MG63 (cell line): ENCODE results near the gene EDN1. TPM values are rescaled to one million over a fixed set of nuclear protein-coding genes. Genes with fewer than 3 reads are reported as not detected.
"Not testable (repeated sequence)": the region's sequence is repeated elsewhere in the genome, so short reads cannot be mapped to it uniquely, and the experiment has no call there.

Experiments used
- DNase-seq: peaks from one replicate; pipeline ENCODE4 v3.0.0-alpha.2; 2020
- H3K27me3 ChIP-seq: fragments of 250-450 bp; sonication (Bioruptor Pico); 2 replicates; pipeline ENCODE4 v1.5.1; 2020; ENCODE audit warnings: mild to moderate bottlenecking, moderate library complexity
- H3K36me3 ChIP-seq: fragments of 250-450 bp; sonication (Bioruptor Pico); 2 replicates; pipeline ENCODE4 v1.5.1; 2020; ENCODE audit warnings: mild to moderate bottlenecking, moderate library complexity
- H3K4me3 ChIP-seq: fragments of 250-450 bp; sonication (Bioruptor Pico); 2 replicates; pipeline ENCODE4 v1.5.1; 2020; ENCODE audit warnings: mild to moderate bottlenecking, moderate library complexity
- H3K9me3 ChIP-seq: fragments of 250-450 bp; sonication (Bioruptor Pico); 2 replicates; pipeline ENCODE4 v1.5.1; 2020; ENCODE audit warnings: mild to moderate bottlenecking, moderate library complexity
- total RNA-seq: library from RNA; depleted of rRNA; stranded (reverse); fragments of >200 nt; shearing (Covaris generic); gene quantifications from 2 replicates; pipeline ENCODE4 v1.2.3, GENCODE V29; 2014; ENCODE audit warnings: low replicate concordance

Gene EDN1
- total RNA-seq, 1 experiment from 2014 or later, result 26.8 TPM

DNA sequence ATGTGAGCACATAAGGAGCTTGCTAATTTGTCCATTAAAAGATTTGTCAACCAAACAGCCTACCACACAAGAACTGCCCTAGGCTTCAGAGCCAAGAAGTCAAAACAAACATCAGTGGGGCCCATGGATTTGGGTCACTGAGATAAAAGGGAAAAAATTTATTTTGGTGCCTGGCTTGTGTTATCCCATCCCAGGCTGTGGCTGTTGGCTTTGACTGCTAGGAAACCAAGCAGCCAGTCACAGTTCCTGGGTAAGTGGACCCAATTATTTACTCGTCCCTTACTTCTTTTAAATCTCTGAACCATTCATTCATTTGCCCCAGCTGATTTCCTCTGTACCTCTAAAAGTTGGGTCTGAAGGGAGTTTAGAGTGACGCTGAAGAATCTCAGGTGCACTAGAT lies 41.3 kb downstream of the EDN1 start:
- no peak for DNase-seq
- 0 out of 2 replicates have a peak, but pooled peaks cover 4% of the 10 kb centered on the region for H3K9me3 ChIP-seq
- H3K27me3 ChIP-seq, result no peaks in the 10 kb centered on the region
- no peaks in the 10 kb centered on the region for H3K36me3 ChIP-seq
- no peak overlapping the region for H3K4me3 ChIP-seq

DNA sequence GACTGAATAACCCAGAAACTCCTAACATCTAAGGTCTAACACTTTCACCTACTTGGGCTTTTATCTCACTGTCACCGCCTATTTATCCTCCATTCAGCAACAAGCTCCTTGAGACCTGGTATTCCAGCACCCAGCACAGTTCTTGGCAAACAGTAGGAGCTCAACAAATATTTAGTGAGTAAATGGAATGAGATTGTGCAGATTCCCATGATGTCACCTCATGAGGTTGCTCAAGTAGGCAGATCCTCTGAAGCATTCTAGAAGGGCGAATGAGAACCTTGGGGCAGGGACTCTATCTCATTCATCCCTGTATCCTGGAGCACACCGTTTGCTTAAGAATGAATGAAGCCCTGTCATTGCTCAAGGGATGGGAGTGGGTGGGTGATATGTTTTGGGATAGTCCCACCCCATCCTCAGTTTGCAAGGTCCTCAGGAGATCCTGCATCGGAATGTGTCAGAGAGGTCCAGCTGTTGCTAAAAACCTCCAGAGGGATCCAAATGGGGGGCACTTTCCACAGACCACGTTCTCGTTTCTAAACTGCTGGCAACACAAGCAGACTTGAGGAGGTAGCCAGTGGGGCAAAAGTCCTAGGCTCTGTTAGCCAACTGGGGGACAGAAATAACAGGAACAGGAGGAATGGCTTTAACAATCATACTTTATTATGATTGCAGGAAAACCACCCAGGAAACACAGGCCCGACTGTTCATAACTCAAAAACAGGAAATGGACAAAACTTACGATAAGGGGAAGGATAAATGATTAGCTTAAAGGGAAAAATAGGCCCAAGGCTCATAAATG lies 42.0 kb downstream of the EDN1 start:
- Histone ChIP-seq H3K36me3 (no peaks in the 10 kb centered on the region), H3K4me3 (no peak overlapping the region), H3K27me3 (no peaks in the 10 kb centered on the region), H3K9me3 (no peaks in the 10 kb centered on the region)
- DNase-seq, result no peak

DNA sequence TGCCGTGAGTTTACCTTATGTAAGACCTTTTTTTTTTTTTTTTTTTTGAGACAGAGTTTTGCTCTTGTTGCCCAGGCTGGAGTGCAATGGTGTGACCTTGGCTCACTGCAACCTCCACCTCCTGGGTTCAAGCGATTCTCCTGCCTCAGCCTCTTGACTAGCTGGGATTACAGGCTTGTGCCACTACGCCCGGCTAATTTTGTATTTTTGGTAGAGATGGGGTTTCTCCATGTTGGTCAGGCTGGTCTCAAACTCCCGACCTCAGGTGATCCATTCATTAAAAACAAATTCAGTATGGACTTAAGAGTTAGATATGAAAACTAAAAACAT lies 42.6 kb downstream of the EDN1 start:
- H3K9me3 ChIP-seq, H3K36me3 ChIP-seq, DNase-seq, H3K4me3 ChIP-seq, H3K27me3 ChIP-seq: not testable (repeated sequence)

DNA sequence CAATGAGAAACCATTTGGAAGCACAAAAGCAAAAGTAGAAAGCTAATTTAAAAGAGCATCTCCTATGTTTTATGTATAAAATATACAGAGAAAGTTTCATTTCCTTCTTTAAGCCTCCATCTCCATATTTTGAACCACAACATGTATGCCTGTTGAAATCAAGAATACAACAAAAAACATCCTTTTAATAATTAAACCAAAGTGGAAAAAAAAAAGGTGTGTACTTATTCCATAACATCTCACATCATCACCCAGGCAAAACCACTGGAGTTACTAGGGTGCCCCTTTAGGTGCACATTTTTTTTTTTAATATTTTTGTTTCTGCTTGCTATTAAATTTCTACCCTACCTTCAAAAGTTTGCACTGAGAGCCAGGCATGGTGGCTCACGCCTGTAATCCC lies 43.0 kb downstream of the EDN1 start:
- Histone ChIP-seq H3K4me3 (no peak overlapping the region), H3K9me3 (no peaks in the 10 kb centered on the region), H3K27me3 (no peaks in the 10 kb centered on the region), H3K36me3 (no peaks in the 10 kb centered on the region)
- no peak for DNase-seq

- no peak for DNase-seq
- Histone ChIP-seq H3K27me3 (no peaks in the 10 kb centered on the region), H3K9me3 (no peaks in the 10 kb centered on the region), H3K36me3 (no peaks in the 10 kb centered on the region), H3K4me3 (no peak overlapping the region)
Measured at GRCh38 chr6:12334526-12335130, 44.5 kb downstream of the EDN1 start.

- H3K27me3 ChIP-seq, result no peaks in the 10 kb centered on the region
- DNase-seq, result no peak
- no peak overlapping the region for H3K4me3 ChIP-seq
- H3K36me3 ChIP-seq, result no peaks in the 10 kb centered on the region
- H3K9me3 ChIP-seq, result no peaks in the 10 kb centered on the region
Measured at GRCh38 chr6:12335131-12335527, 45.0 kb downstream of the EDN1 start.

DNA sequence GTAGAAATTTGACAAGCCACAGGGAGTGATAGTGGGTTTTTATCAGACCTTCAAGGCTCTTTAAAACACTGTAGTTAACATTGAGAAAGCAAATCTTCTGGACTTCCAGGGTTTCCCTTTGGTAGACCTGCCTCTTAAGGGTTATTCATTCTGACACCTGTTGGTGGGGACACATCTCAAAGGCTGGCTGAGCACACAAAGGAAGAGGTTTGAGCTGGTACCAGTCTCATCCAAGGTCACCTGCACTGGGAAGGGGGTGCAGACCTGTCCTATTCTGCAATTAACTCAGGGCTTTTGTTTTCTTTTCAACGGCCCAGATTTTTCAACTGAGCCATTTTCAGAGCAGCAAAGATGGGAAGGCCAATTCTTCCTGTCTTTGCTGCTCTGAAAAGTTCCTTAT lies 45.6 kb downstream of the EDN1 start:
- DNase-seq, result no peak
- Histone ChIP-seq H3K27me3 (no peaks in the 10 kb centered on the region), H3K36me3 (no peaks in the 10 kb centered on the region), H3K9me3 (no peaks in the 10 kb centered on the region), H3K4me3 (no peak overlapping the region)

DNA sequence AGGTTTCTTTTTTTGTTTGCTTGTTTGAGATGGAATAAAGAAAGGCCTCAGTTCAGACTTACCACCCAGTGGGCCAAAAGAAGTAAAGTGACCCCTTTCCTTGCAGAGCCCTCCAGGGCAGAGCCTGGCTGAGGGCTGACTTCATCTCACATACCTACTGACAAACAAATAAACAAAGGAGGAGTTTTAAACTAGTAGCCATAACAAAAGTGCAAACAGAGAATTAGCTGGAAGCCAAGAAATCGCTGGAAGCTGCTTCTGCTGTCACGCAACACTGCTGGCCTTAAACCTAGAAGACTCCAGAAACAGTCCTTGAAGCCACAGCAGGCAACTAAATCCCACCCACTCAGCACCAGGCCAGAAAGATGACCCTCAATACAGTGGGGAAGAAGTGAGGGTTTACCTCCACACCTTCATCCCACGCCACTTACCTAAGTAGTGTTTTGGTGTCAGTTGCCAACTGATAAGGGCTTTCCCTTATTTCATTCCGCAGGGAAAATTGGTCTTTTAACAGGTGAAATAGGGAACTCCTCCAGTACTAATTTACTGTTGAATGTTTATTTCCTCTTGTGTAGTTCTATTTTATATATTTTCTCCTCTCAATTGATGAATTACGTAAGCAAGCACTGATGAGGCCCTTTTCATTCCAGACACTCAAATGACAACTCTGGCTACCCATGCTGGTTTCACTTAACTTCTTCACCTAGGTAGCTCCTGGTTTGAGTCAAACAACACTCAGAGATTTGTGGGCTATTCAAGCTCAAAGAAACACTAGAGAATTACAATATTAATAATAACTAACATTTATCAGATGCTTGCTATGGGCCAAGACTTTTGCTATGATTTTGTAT lies 46.2 kb downstream of the EDN1 start:
- no peak for DNase-seq
- Histone ChIP-seq H3K9me3 (no peaks in the 10 kb centered on the region), H3K36me3 (no peaks in the 10 kb centered on the region), H3K27me3 (no peaks in the 10 kb centered on the region), H3K4me3 (no peak overlapping the region)

DNA sequence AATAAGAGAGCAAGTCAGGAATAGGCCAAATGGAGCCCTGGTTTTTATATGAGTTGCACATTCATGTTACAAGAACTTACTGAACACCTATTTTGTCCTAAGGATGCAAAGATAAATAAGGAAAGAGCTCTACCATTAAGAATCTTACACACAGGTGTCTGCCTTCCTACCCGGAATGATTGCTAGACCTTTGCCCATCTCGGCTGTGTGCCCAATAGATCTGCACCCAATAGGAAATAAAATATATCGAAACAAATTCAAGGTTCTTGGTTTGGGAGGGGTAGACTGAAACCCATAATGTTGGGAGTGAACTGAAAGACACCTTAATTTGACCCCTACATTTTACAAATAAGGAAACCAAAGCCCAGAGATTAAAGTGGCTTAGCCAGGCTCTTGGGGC lies 48.9 kb downstream of the EDN1 start:
- Histone ChIP-seq H3K9me3 (no peaks in the 10 kb centered on the region), H3K36me3 (no peaks in the 10 kb centered on the region), H3K27me3 (no peaks in the 10 kb centered on the region), H3K4me3 (no peak overlapping the region)
- DNase-seq, result no peak

DNA sequence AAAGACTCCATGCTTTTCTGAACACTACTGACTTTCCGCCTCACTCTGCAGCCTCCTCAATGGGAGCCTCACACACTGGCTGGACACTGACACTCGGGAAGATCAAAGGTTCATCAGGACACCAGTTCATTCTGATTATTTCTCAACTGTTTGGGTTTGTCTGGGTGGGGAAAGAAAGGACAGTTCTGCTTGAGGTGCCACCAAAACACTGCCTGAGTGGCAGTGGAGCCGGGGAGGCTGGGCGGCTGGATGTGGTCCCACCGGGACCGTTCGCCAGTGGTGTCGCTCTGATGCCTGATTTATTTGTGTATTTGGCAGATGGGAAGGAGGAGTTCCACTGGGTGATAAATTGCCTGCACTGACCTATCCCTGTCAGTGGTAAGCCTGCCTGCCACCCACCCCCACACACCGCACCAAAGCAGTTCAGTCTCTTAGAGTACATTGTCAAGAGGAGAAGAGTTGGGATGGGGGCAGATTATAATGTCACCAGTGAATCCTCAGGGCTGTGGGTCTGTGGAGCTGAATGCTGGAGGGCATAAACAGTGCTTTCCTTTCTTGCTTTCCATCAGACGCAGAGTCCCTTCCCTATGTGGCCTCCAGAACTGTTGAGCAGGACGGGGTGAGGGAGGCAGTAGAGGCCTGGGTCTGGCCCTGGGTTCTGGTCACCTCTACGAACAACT lies 49.8 kb downstream of the EDN1 start:
- Histone ChIP-seq H3K36me3 (no peaks in the 10 kb centered on the region), H3K27me3 (no peaks in the 10 kb centered on the region), H3K4me3 (no peak overlapping the region), H3K9me3 (no peaks in the 10 kb centered on the region)
- no peak for DNase-seq

- no peaks in the 10 kb centered on the region for H3K9me3 ChIP-seq
- DNase-seq, result no peak
- H3K36me3 ChIP-seq, result no peaks in the 10 kb centered on the region
- no peaks in the 10 kb centered on the region for H3K27me3 ChIP-seq
- H3K4me3 ChIP-seq, result no peak overlapping the region
Measured at GRCh38 chr6:12340488-12340818, 50.3 kb downstream of the EDN1 start.

DNA sequence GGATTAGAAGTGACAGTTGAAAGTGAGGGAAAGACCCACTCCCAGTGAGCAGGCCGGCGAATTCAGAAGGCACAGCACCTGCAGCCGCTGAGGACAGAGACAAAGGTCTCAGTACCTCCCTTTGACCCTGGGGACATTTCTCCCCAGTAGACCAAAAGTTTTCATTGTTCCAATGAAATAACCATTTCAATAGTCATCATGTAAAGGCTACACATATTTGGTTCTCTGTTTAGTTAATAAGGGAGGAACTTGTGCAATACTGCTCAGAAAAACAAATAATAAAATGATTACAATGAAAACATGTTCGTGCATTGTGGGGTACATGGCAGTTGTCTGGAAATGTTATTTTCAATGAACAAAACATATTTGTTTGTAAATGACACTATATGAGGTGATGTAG lies 52.5 kb downstream of the EDN1 start:
- Histone ChIP-seq H3K27me3 (no peaks in the 10 kb centered on the region), H3K36me3 (no peaks in the 10 kb centered on the region), H3K9me3 (no peaks in the 10 kb centered on the region), H3K4me3 (no peak overlapping the region)
- DNase-seq, result no peak

- Histone ChIP-seq H3K36me3 (no peaks in the 10 kb centered on the region), H3K27me3 (no peaks in the 10 kb centered on the region), H3K4me3 (no peak overlapping the region), H3K9me3 (no peaks in the 10 kb centered on the region)
- DNase-seq, result no peak
Measured at GRCh38 chr6:12343122-12343439, 52.9 kb downstream of the EDN1 start.

- Histone ChIP-seq H3K4me3 (no peak overlapping the region), H3K27me3 (no peaks in the 10 kb centered on the region), H3K36me3 (no peaks in the 10 kb centered on the region), H3K9me3 (no peaks in the 10 kb centered on the region)
- DNase-seq, result no peak
Measured at GRCh38 chr6:12343440-12344162, 53.4 kb downstream of the EDN1 start.

DNA sequence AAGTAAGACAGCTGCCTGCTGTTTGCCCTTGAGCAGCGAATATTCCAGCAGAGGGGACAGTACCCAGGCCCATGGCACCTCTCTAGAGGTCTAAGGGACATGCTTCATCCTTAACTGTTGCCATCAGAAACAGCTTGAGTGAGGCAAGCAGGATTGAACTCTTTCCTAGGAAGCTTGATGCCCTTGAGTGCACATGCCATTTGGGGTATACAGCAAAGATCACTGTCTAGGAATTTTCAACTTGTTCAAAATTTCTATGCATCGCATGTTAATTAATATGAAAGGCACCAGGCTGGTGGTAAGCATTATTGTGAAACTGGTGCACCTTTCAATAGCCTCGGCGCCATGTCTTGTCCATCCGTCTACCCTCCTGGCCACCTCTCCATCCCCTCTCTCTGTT lies 54.1 kb downstream of the EDN1 start:
- H3K9me3 ChIP-seq, result no peaks in the 10 kb centered on the region
- no peaks in the 10 kb centered on the region for H3K27me3 ChIP-seq
- H3K4me3 ChIP-seq, result no peak overlapping the region
- H3K36me3 ChIP-seq, result no peaks in the 10 kb centered on the region
- DNase-seq, result no peak

GRCh38 chr6:12344961-12345693 lies 55.0 kb downstream of the EDN1 start:
- Histone ChIP-seq H3K27me3 (no peaks in the 10 kb centered on the region), H3K36me3 (no peaks in the 10 kb centered on the region), H3K4me3 (no peak overlapping the region), H3K9me3 (0 out of 2 replicates have a peak, but pooled peaks cover under 1% of the 10 kb centered on the region)
- DNase-seq, result peak; percentile 64
